DND-41 (cell line): Measurements from ENCODE around the gene TMA7B.
"Not testable (repeated sequence)": the region's sequence is repeated elsewhere in the genome, so short reads cannot be mapped to it uniquely, and the experiment has no call there.

Source experiments
- EZH2 ChIP-seq: IDR thresholded peaks from 3 replicates; pipeline ENCODE4 v1.6.1; 2012; ENCODE audit warnings: borderline replicate concordance, low read depth, mild to moderate bottlenecking, moderate library complexity, low read length, inconsistent platforms; ENCODE audit not compliant: severe bottlenecking
- TF ChIP-seq, protein P1 (sequence below): IDR thresholded peaks from 2 replicates; pipeline ENCODE4 v1.5.1; 2012; ENCODE audit warnings: borderline replicate concordance, low read length, moderate library complexity, mild to moderate bottlenecking; ENCODE audit not compliant: poor library complexity, severe bottlenecking; ENCODE audit errors: extremely low read depth

DNA sequence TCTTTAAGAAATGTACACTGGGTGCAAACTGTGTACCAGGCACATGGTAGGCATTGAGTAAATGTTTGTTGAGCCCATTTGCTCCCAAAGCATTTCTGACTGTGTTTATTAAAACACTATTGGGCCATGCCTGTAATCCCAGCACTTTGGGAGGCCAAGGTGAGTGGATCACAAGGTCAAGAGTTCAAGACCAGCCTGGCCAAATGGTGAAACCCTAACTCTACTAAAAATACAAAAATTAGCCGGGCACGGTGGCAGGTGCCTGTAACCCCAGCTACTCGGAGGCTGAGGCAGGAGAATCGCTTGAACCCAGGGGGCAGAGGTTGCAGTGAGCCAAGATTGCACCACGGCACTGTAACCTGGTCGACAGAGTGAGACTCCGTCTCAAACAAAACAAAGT is 32.7 kb downstream of the TMA7B start:
- TF ChIP-seq, protein P1, sequence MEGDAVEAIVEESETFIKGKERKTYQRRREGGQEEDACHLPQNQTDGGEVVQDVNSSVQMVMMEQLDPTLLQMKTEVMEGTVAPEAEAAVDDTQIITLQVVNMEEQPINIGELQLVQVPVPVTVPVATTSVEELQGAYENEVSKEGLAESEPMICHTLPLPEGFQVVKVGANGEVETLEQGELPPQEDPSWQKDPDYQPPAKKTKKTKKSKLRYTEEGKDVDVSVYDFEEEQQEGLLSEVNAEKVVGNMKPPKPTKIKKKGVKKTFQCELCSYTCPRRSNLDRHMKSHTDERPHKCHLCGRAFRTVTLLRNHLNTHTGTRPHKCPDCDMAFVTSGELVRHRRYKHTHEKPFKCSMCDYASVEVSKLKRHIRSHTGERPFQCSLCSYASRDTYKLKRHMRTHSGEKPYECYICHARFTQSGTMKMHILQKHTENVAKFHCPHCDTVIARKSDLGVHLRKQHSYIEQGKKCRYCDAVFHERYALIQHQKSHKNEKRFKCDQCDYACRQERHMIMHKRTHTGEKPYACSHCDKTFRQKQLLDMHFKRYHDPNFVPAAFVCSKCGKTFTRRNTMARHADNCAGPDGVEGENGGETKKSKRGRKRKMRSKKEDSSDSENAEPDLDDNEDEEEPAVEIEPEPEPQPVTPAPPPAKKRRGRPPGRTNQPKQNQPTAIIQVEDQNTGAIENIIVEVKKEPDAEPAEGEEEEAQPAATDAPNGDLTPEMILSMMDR, result not testable (repeated sequence)
- not testable (repeated sequence) for TF ChIP-seq EZH2
